Activated naive CD8-positive, alpha-beta T cell treated with anti-CD3 and anti-CD28 coated beads for 36 hours (primary cell): ENCODE results near the gene SLC10A4. TPM values are rescaled to one million over a fixed set of nuclear protein-coding genes. Genes with fewer than 3 reads are reported as not detected.
A peak's percentile ranks its signal among the peaks of the same experiment; 100 is the strongest.

ENCODE experiments used
- DNase-seq: peaks from one replicate; pipeline ENCODE4 v3.0.0; 2021
- H3K27ac Mint-ChIP-seq: one replicate; pipeline ENCODE4 v1.8.0; 2022; ENCODE audit warnings: mild to moderate bottlenecking, moderate library complexity, mixed read lengths
- H3K27me3 Mint-ChIP-seq: one replicate; pipeline ENCODE4 v1.8.0; 2022; ENCODE audit warnings: mild to moderate bottlenecking, mixed read lengths
- H3K36me3 Mint-ChIP-seq: one replicate; pipeline ENCODE4 v1.8.0; 2021; ENCODE audit warnings: mild to moderate bottlenecking, mixed read lengths
- H3K4me1 Mint-ChIP-seq: one replicate; pipeline ENCODE4 v1.8.0; 2021; ENCODE audit warnings: mixed read lengths
- H3K4me3 Mint-ChIP-seq: one replicate; pipeline ENCODE4 v1.8.0; 2022; ENCODE audit warnings: mild to moderate bottlenecking, moderate library complexity, mixed read lengths
- H3K9me3 Mint-ChIP-seq: one replicate; pipeline ENCODE4 v1.8.0; 2022; ENCODE audit warnings: mixed read lengths
- total RNA-seq, 2 experiments: library from RNA; stranded (reverse); gene quantifications; one replicate each; pipeline ENCODE4 v1.2.3, GENCODE V29; 2021

The SLC10A4 gene
- total RNA-seq, 2 experiments from 2014 or later, result not detected

- no peaks in the 10 kb centered on the region for H3K36me3 Mint-ChIP-seq
- no peak overlapping the region for H3K4me3 Mint-ChIP-seq
- H3K27me3 Mint-ChIP-seq, result peaks cover 10% of the 10 kb centered on the region
- no peaks in the 10 kb centered on the region for H3K9me3 Mint-ChIP-seq
- DNase-seq, result no peak
- H3K27ac Mint-ChIP-seq, result no peak overlapping the region
- peaks cover 1% of the 10 kb centered on the region for H3K4me1 Mint-ChIP-seq
These were observed 10.3 kb upstream of the SLC10A4 start for GRCh38 chr4:48472794-48473193.

DNA sequence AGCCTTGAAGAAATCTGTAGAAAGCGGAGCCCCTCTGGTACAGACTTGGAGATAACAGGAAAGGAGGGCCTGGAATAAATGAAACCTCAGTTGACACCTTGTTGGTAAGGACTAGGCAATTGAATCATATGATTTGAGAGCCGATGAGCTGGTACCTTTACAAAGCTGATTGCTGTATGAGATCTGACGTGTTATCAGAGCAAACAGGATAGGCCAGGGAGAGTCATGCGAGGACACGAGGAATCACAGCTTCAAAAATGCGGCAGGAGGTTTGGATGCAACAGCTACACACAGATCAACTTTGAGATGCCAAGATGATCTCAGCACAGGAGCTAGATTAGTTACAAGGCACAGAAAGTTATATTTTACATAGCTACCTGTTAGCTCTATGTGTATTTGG is 7.4 kb upstream of the SLC10A4 start:
- Mint-ChIP-seq H3K9me3 (no peaks in the 10 kb centered on the region), H3K4me3 (no peak overlapping the region), H3K4me1 (no peaks in the 10 kb centered on the region), H3K27ac (no peak overlapping the region), H3K36me3 (no peaks in the 10 kb centered on the region), H3K27me3 (peaks cover 9% of the 10 kb centered on the region)
- no peak for DNase-seq

DNA sequence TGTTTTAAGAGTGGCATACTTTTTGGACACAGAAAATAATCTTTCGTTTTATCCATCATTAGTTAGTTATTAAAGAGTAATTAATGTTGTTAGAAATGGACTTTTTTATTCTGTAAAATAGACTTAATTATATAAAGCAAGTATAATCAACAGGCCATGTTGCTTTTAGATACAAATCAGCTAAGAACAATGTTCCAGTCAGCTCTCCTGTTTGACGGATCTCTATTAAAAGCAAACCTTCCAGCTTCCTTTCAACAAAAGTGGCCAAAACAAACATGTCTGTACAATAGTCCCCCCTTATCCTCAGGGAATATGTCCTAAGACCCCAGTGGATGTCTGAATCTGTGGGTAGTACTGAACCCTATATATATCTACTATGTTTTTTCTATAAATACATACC is 4.9 kb upstream of the SLC10A4 start:
- Mint-ChIP-seq H3K4me1 (no peaks in the 10 kb centered on the region), H3K36me3 (no peaks in the 10 kb centered on the region), H3K27me3 (peaks cover 33% of the 10 kb centered on the region), H3K4me3 (no peak overlapping the region), H3K27ac (no peak overlapping the region), H3K9me3 (no peaks in the 10 kb centered on the region)
- no peak for DNase-seq

DNA sequence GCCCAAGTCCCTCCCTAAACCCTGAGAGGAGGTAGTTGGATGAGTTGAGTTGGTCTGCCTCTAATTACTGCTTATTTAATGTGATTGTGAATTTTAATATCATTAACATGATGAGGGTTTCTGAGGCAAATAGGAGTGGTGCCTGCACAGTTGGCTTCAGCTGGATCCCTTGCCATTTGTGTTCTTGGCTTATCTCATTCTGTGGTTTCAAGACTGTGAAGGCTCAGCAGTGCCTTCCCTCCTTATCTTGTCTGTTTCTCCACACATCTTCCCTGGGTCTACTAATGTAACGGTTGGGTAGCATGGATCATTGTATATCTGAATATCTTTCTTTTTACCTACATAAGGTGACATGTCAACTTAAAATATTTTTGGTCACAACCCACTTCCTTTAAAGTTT is 1.6 kb upstream of the SLC10A4 start:
- H3K9me3 Mint-ChIP-seq, result no peaks in the 10 kb centered on the region

GRCh38 chr4:48483777-48484493 is 792 bp downstream of the SLC10A4 start:
- Mint-ChIP-seq H3K9me3 (no peaks in the 10 kb centered on the region), H3K27ac (no peak overlapping the region), H3K27me3 (peaks cover 74% of the 10 kb centered on the region), H3K4me3 (peak overlapping the region; percentile 62), H3K36me3 (peaks cover 2% of the 10 kb centered on the region), H3K4me1 (peaks cover 6% of the 10 kb centered on the region)
- no peak for DNase-seq

More for the DNA sequence above, 1.6 kb upstream of the SLC10A4 start:
- Mint-ChIP-seq H3K27ac (no peak overlapping the region), H3K4me3 (no peak overlapping the region), H3K4me1 (peaks cover 6% of the 10 kb centered on the region), H3K27me3 (peaks cover 52% of the 10 kb centered on the region), H3K36me3 (peaks cover 2% of the 10 kb centered on the region)
- no peak for DNase-seq

- no peak for DNase-seq
- Mint-ChIP-seq H3K4me3 (no peak overlapping the region), H3K27ac (no peak overlapping the region), H3K9me3 (no peaks in the 10 kb centered on the region), H3K4me1 (peaks cover 6% of the 10 kb centered on the region), H3K36me3 (peaks cover 2% of the 10 kb centered on the region), H3K27me3 (peaks cover 80% of the 10 kb centered on the region)
These were observed 1.5 kb downstream of the SLC10A4 start for GRCh38 chr4:48484494-48485168.

DNA sequence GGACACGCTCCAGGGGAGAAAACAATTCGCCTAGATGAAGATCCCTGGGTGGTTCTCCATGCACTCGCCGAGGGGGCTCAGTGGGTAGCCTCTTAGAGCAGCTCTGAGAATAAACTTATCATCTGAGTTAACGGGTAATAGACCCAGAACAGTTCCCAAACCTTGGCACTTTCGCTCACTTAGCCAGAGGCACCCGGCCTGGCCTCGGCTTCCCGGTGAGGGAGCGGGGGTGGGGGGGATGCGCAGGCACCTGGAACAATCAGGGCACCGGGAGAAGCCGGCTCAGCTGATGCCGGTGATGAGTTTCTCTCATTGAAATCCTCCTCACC is 6.5 kb downstream of the SLC10A4 start:
- H3K9me3 Mint-ChIP-seq, result no peaks in the 10 kb centered on the region
- no peak for DNase-seq
- H3K36me3 Mint-ChIP-seq, result no peaks in the 10 kb centered on the region
- peaks cover 56% of the 10 kb centered on the region for H3K27me3 Mint-ChIP-seq
- H3K4me1 Mint-ChIP-seq, result no peaks in the 10 kb centered on the region
- peak overlapping the region; percentile 56 for H3K4me3 Mint-ChIP-seq
- H3K27ac Mint-ChIP-seq, result no peak overlapping the region

DNA sequence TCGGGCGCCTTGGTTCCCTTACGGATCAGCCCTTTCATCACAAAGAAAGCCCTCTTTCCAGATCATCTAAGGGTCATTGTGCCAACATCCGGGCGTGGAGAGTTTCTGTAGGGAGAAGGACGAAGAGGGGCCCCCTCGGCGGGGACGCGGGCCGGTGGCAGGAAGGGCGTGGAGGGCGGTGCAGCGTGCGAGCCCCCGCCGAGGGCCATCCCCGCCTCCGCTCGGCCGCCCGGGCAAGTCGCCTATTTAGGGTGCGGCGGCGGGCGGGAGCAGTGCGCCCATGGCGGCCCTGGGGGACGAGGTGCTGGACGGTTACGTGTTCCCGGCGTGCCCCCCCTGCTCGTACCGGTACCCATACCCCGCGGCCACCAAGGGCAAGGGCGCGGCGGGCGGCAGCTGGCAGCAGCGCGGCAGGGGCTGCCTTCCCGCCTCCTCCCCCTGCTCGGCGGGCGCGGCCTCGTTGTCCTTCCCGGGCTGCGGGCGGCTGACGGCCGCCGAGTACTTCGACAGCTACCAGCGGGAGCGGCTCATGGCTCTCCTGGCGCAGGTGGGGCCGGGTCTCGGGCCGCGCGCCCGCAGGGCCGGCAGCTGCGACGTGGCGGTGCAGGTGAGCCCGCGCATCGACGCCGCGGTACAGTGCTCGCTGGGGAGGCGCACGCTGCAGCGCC is 7.0 kb downstream of the SLC10A4 start, which contains the start of gene ZAR1:
ZAR1 (plus strand) TSS at position 241 of the 668 bp plus-strand sequence; CDS start at position 281, 40 bp downstream.
- peaks cover 51% of the 10 kb centered on the region for H3K27me3 Mint-ChIP-seq
- H3K9me3 Mint-ChIP-seq, result no peaks in the 10 kb centered on the region
- DNase-seq, result peak; percentile 21
- H3K27ac Mint-ChIP-seq, result no peak within 1 kb of the TSS
- H3K4me1 Mint-ChIP-seq, result no peaks in the 10 kb centered on the region
- H3K36me3 Mint-ChIP-seq, result no peaks in the 10 kb centered on the region
- H3K4me3 Mint-ChIP-seq, result peak within 1 kb of the TSS; percentile 56

GRCh38 chr4:48490680-48491513 is 7.8 kb downstream of the SLC10A4 start:
- H3K4me3 Mint-ChIP-seq, result no peak overlapping the region
- H3K4me1 Mint-ChIP-seq, result no peaks in the 10 kb centered on the region
- no peak for DNase-seq
- H3K9me3 Mint-ChIP-seq, result no peaks in the 10 kb centered on the region
- no peak overlapping the region for H3K27ac Mint-ChIP-seq
- H3K27me3 Mint-ChIP-seq, result peaks cover 44% of the 10 kb centered on the region
- no peaks in the 10 kb centered on the region for H3K36me3 Mint-ChIP-seq

DNA sequence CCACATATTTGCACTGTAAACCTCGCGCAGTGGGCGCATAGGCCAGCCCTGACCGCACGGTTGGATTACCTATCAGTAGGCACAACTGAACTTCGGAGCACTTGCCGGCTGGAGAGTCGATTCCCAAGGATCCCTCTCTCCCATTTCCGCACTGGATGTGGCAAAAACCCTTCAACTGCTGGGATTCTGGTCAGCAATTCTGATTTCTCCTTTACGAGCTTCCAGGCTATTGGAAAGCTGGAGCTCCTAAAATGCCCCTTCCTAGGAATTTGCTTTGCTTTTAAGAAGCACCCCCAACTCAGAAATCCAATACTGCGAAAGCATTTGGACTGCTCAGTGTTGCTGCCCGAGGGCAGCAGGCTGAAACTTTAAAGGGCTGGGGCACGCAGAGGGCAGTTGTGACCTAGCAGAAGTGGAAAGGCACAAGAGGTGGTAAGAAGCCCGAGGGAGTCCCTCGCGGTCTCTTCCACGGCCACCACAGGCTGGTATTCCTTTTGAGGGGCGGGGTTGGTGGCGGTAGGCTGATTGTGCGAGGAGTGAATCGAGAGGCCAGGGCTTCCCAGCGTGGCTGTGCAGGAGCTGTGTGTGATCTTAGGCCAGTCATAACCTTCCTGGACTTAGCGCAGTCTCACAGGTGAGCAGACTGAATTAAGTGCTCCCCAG is 8.5 kb downstream of the SLC10A4 start:
- H3K4me1 Mint-ChIP-seq, result peaks cover 2% of the 10 kb centered on the region
- DNase-seq, result no peak
- no peaks in the 10 kb centered on the region for H3K36me3 Mint-ChIP-seq

DNA sequence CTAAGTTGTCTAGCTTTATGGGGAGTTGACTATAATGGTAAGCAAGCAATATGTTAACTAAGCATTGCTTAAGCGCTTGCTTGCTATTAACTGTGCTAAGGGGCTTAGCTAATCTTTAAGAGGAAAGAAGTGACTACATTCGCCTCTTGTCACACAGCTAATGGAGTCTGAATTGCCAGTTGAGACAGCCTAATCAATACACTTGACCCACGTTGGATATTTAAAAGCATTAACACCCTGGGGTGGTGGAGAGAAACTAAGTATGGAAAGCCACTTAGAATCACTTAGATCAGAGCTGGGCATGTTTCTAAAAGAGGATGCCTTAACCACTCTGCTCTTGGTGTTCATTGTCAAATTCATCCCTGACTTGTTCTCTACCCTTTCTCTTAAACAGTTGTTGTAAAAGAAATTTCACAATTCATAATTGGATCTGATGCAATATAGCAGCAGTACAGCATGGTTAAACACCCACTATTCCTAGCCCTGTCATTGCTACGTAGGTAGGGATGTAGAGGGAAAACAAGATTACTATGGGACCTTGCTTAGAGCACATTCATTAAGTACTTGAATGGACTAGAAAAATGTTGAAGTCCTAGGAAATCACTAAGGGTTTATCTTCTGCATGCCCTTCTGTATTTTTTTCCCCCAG is 10.4 kb downstream of the SLC10A4 start:
- peaks cover 24% of the 10 kb centered on the region for H3K27me3 Mint-ChIP-seq
- no peak overlapping the region for H3K4me3 Mint-ChIP-seq
- no peaks in the 10 kb centered on the region for H3K9me3 Mint-ChIP-seq
- DNase-seq, result no peak
- no peak overlapping the region for H3K27ac Mint-ChIP-seq
- peaks cover under 1% of the 10 kb centered on the region for H3K36me3 Mint-ChIP-seq
- peaks cover 5% of the 10 kb centered on the region for H3K4me1 Mint-ChIP-seq

More for the DNA sequence above, 8.5 kb downstream of the SLC10A4 start:
- H3K27ac Mint-ChIP-seq, result no peak overlapping the region
- H3K4me3 Mint-ChIP-seq, result no peak overlapping the region
- H3K27me3 Mint-ChIP-seq, result peaks cover 41% of the 10 kb centered on the region
- H3K9me3 Mint-ChIP-seq, result no peaks in the 10 kb centered on the region

- Mint-ChIP-seq H3K36me3 (peaks cover 15% of the 10 kb centered on the region), H3K4me1 (peaks cover 20% of the 10 kb centered on the region), H3K27me3 (peaks cover 10% of the 10 kb centered on the region), H3K9me3 (no peaks in the 10 kb centered on the region), H3K27ac (no peak overlapping the region), H3K4me3 (no peak overlapping the region)
- no peak for DNase-seq
These were observed 12.8 kb downstream of the SLC10A4 start for GRCh38 chr4:48495941-48496340.

- Mint-ChIP-seq H3K4me3 (peak overlapping the region; percentile 29), H3K27ac (peak overlapping the region; percentile 83), H3K36me3 (peaks cover 18% of the 10 kb centered on the region), H3K9me3 (no peaks in the 10 kb centered on the region), H3K27me3 (no peaks in the 10 kb centered on the region), H3K4me1 (peaks cover 22% of the 10 kb centered on the region)
- no peak for DNase-seq
These were observed 15.8 kb downstream of the SLC10A4 start for GRCh38 chr4:48498895-48499294.

DNA sequence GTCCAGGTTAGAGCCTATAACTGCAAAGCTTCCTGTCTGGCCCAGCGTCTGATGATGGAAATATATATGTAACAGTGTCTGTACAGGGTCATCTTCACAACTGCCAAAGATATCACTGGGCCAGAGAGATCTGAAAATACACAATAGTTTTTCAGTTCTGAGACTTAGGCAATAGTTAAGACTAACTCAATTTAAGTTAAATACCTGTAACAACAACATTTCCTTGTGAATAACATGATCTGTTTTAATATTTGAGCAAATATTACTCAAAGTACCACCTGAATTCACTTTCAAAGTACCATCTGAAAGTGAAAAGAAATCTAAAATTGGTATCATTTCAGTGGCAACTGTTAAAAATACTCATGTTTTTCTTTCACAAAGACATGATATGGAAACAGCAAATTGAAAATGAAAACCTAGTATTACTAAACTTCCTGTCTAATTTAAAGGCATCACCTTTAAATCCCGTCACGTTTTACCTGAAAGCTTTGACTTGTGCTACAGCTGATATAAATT is 16.5 kb downstream of the SLC10A4 start:
- Mint-ChIP-seq H3K27me3 (no peaks in the 10 kb centered on the region), H3K4me3 (peak overlapping the region; percentile 29), H3K36me3 (peaks cover 18% of the 10 kb centered on the region), H3K9me3 (no peaks in the 10 kb centered on the region), H3K4me1 (peaks cover 27% of the 10 kb centered on the region), H3K27ac (peak overlapping the region; percentile 83)
- no peak for DNase-seq
